Common myeloid progenitor, CD34-positive (primary cell): ENCODE results near the gene CACNG4. TPM values are rescaled to one million over a fixed set of nuclear protein-coding genes. Genes with fewer than 3 reads are reported as not detected.
A peak's percentile ranks its signal among the peaks of the same experiment; 100 is the strongest.

Experiments used
- CTCF ChIA-PET: fragments of 350-600 bp; sonication (Branson Sonifier 250); formaldehyde crosslinking; loops from one replicate; lab custom pipeline; 2021; ENCODE audit warnings: antibody characterized with exemption; lab: Charles Lee
- POLR2A ChIA-PET: fragments of 350-600 bp; sonication (Branson Sonifier 250); formaldehyde crosslinking; loops from one replicate; lab custom pipeline; 2021; ENCODE audit warnings: antibody characterized with exemption; lab: Charles Lee
- DNase-seq, 3 donors: peaks; one replicate each; pipeline versions ENCODE4 v3.0.0 to v3.0.0-alpha.2; 2013
- H3K27ac ChIP-seq, 2 experiments: 1 replicate in 1 of 2; 2 replicates in 1 of 2; pipeline ENCODE4 v1.7.0; 2013; ENCODE audit warnings: inconsistent platforms in 2 of 2, low read length in 2 of 2, mild to moderate bottlenecking in 2 of 2, low read depth in 1 of 2, moderate library complexity in 1 of 2; ENCODE audit not compliant: severe bottlenecking in 2 of 2, insufficient read depth in 1 of 2, poor library complexity in 1 of 2
- H3K27me3 ChIP-seq, 5 experiments: replicated peaks in 2 of 5; 1 replicate in 3 of 5; 2 replicates in 2 of 5; pipeline versions ENCODE4 v1.6.1 to v1.7.0; 2013; ENCODE audit warnings: low read length in 4 of 5, mild to moderate bottlenecking in 2 of 5, moderate library complexity in 2 of 5, inconsistent platforms in 1 of 5; ENCODE audit not compliant: insufficient read depth in 5 of 5, control insufficient read depth in 4 of 5
- H3K36me3 ChIP-seq, 4 experiments: 1 replicate in 2 of 4; 2 replicates in 2 of 4; pipeline versions ENCODE4 v1.6.1 to v1.7.0; 2013; ENCODE audit warnings: low read length in 3 of 4, control low read depth in 1 of 4, mild to moderate bottlenecking in 1 of 4; ENCODE audit not compliant: control insufficient read depth in 4 of 4, insufficient read depth in 4 of 4
- H3K4me1 ChIP-seq, 4 experiments: 1 replicate in 3 of 4; 2 replicates in 1 of 4; pipeline versions ENCODE4 v1.6.1 to v1.7.1; 2013; ENCODE audit warnings: low read length in 3 of 4, mild to moderate bottlenecking in 3 of 4, control low read depth in 1 of 4, inconsistent platforms in 1 of 4, moderate library complexity in 1 of 4; ENCODE audit not compliant: control insufficient read depth in 4 of 4, insufficient read depth in 4 of 4; ENCODE audit errors: control extremely low read depth in 1 of 4
- H3K4me3 ChIP-seq, 7 experiments: 1 replicate in 4 of 7; 2 replicates in 3 of 7; pipeline versions ENCODE4 v1.5.1 to v1.7.0; 2013; ENCODE audit warnings: mild to moderate bottlenecking in 7 of 7, low read length in 6 of 7, moderate library complexity in 6 of 7, inconsistent platforms in 2 of 7, low read depth in 2 of 7, control low read depth in 1 of 7; ENCODE audit not compliant: insufficient read depth in 4 of 7, control insufficient read depth in 1 of 7; ENCODE audit errors: extremely low read depth in 1 of 7
- H3K9me3 ChIP-seq, 5 experiments: 1 replicate in 4 of 5; 2 replicates in 1 of 5; pipeline versions ENCODE4 v1.6.1 to v1.7.1; 2013; ENCODE audit warnings: low read length in 4 of 5, mild to moderate bottlenecking in 2 of 5, inconsistent platforms in 1 of 5, low read depth in 1 of 5, moderate library complexity in 1 of 5; ENCODE audit not compliant: control insufficient read depth in 4 of 5, insufficient read depth in 2 of 5; ENCODE audit errors: control extremely low read depth in 1 of 5
- WGBS: methylation state at CpG from one replicate; pipeline ENCODE4 v1.1.5; 2013; ENCODE audit not compliant: insufficient coverage; 5-methylcytosine and 5-hydroxymethylcytosine counted together
- polyA plus RNA-seq: library from polyadenylated mRNA; unstranded; fragments of 120-200 nt; gene quantifications from one replicate; pipeline ENCODE4 v1.2.1, GENCODE V29; 2013

Gene CACNG4
- 0.03 TPM for polyA plus RNA-seq

- Histone ChIP-seq H3K27me3 (peaks cover 15 to 80% (median 34%) of the 10 kb centered on the region in 5 experiments), H3K9me3 (no peaks in the 10 kb centered on the region), H3K27ac (no peak within 1 kb of the TSS), H3K4me1 (peaks cover 0 to 15% (median 13%) of the 10 kb centered on the region in 4 experiments), H3K4me3 (peak within 1 kb of the TSS; percentile 8 to 70 (median 34)), H3K36me3 (no peaks in the 10 kb centered on the region)
- POLR2A ChIA-PET = no interaction called here
- peak in 1 of 3 donors; percentile 29 for DNase-seq
- WGBS = 14% methylated on average over 19 of the region's 71 CpGs
- CTCF ChIA-PET = no interaction called here
These were observed at the start of gene CACNG4 for GRCh38 chr17:66963909-66964771. Gene CACNG4 (plus strand): TSS chr17:66964707. CDS start chr17:66964912, 205 bp downstream.

GRCh38 chr17:66915204-66915611 is 49.3 kb upstream of the CACNG4 start:
- Histone ChIP-seq H3K9me3 (peaks cover 0 to 3% (median 0%) of the 10 kb centered on the region in 5 experiments), H3K27ac (no peak overlapping the region), H3K27me3 (peaks cover 0 to 2% (median 0%) of the 10 kb centered on the region in 5 experiments), H3K36me3 (no peaks in the 10 kb centered on the region), H3K4me1 (no peaks in the 10 kb centered on the region), H3K4me3 (no peak overlapping the region)
- WGBS = 86% methylated on average over 7 of the region's 7 CpGs
- ChIA-PET CTCF (no interaction called here), POLR2A (no interaction called here)
- no peak for DNase-seq

GRCh38 chr17:66915792-66916191 is 48.7 kb upstream of the CACNG4 start:
- DNase-seq = no peak
- Histone ChIP-seq H3K9me3 (peaks cover 0 to 3% (median 0%) of the 10 kb centered on the region in 5 experiments), H3K36me3 (no peaks in the 10 kb centered on the region), H3K4me1 (no peaks in the 10 kb centered on the region), H3K27me3 (peaks cover 0 to 2% (median 0%) of the 10 kb centered on the region in 5 experiments), H3K4me3 (no peak overlapping the region), H3K27ac (no peak overlapping the region)
- WGBS = 97% methylated on average over 10 of the region's 11 CpGs
- ChIA-PET CTCF (interaction anchor here (1.1 kb wide), 1 partner anchor 14 kb away, joined by 4 read pairs; no protein-coding TSS in a partner anchor), POLR2A (no interaction called here)

- Histone ChIP-seq H3K4me3 (no peak overlapping the region), H3K36me3 (no peaks in the 10 kb centered on the region), H3K27ac (no peak overlapping the region), H3K9me3 (peaks cover 0 to 3% (median 0%) of the 10 kb centered on the region in 5 experiments), H3K27me3 (peaks cover 0 to 2% (median 0%) of the 10 kb centered on the region in 5 experiments), H3K4me1 (no peaks in the 10 kb centered on the region)
- CTCF ChIA-PET = interaction anchor here (1.1 to 1.5 kb wide), 3 partner anchors 13 to 206 kb away, joined by 3 to 4 read pairs (median 3); no protein-coding TSS in a partner anchor
- POLR2A ChIA-PET = no interaction called here
- no peak for DNase-seq
- 100% methylated on average over 1 of the region's 1 CpG for WGBS
These were observed 47.6 kb upstream of the CACNG4 start for GRCh38 chr17:66916946-66917345.

GRCh38 chr17:66918896-66919295 is 45.6 kb upstream of the CACNG4 start:
- Histone ChIP-seq H3K9me3 (peaks cover 0 to 3% (median 0%) of the 10 kb centered on the region in 5 experiments), H3K4me1 (no peaks in the 10 kb centered on the region), H3K36me3 (no peaks in the 10 kb centered on the region), H3K4me3 (no peak overlapping the region), H3K27me3 (peaks cover 0 to 2% (median 0%) of the 10 kb centered on the region in 5 experiments), H3K27ac (no peak overlapping the region)
- POLR2A ChIA-PET = no interaction called here
- CTCF ChIA-PET = no interaction called here
- WGBS = 96% methylated on average over 11 of the region's 12 CpGs
- no peak for DNase-seq

- no peaks in the 10 kb centered on the region for H3K4me1 ChIP-seq
- H3K27ac ChIP-seq = no peak overlapping the region
- no peak overlapping the region for H3K4me3 ChIP-seq
- DNase-seq = no peak
- H3K27me3 ChIP-seq = no peaks in the 10 kb centered on the region
- peaks cover 0 to 3% (median 0%) of the 10 kb centered on the region in 5 experiments for H3K9me3 ChIP-seq
- CTCF ChIA-PET = interaction anchor here (1.2 kb wide), 1 partner anchor 12 kb away, joined by 5 read pairs; no protein-coding TSS in a partner anchor
- no peaks in the 10 kb centered on the region for H3K36me3 ChIP-seq
- 95% methylated on average over 9 of the region's 9 CpGs for WGBS
- POLR2A ChIA-PET = no interaction called here
These were observed 44.1 kb upstream of the CACNG4 start for GRCh38 chr17:66920435-66920834.

- 96% methylated on average over 3 of the region's 4 CpGs for WGBS
- Histone ChIP-seq H3K4me3 (no peak overlapping the region), H3K27ac (no peak overlapping the region), H3K36me3 (no peaks in the 10 kb centered on the region), H3K27me3 (no peaks in the 10 kb centered on the region), H3K9me3 (peaks cover 0 to 3% (median 0%) of the 10 kb centered on the region in 5 experiments), H3K4me1 (no peaks in the 10 kb centered on the region)
- POLR2A ChIA-PET = no interaction called here
- DNase-seq = no peak
- CTCF ChIA-PET = interaction anchor here (1.2 kb wide), 1 partner anchor 12 kb away, joined by 5 read pairs; no protein-coding TSS in a partner anchor
These were observed 43.6 kb upstream of the CACNG4 start for GRCh38 chr17:66920950-66921349.
